Spleen (tissue), 11 donors: ENCODE data around the gene CSRP2. TPM values are rescaled to one million over a fixed set of nuclear protein-coding genes. Genes with fewer than 3 reads are reported as not detected.

Experiments
- DNase-seq: peaks from one replicate; pipeline ENCODE4 v3.0.0-alpha.2; 2020
- H3K27ac ChIP-seq, 8 donors: fragments of 200-600 bp; sonication (generic) in 7 of 8; 1 replicate in 4 of 8; 2 replicates in 4 of 8; pipeline versions ENCODE4 v1.5.0 to v1.8.0; 2016 to 2021; ENCODE audit warnings: inconsistent platforms in 4 of 8, mild to moderate bottlenecking in 4 of 8, moderate library complexity in 1 of 8
- H3K27me3 ChIP-seq, 7 donors: fragments of 200-600 bp; sonication (generic) in 6 of 7; replicated peaks in 1 of 7; 1 replicate in 4 of 7; 2 replicates in 3 of 7; pipeline versions ENCODE4 v1.5.0 to v1.8.0; 2016 to 2021; ENCODE audit warnings: inconsistent platforms in 3 of 7, mild to moderate bottlenecking in 1 of 7
- H3K36me3 ChIP-seq, 6 donors: fragments of 200-600 bp; sonication (generic) in 5 of 6; 1 replicate in 4 of 6; 2 replicates in 2 of 6; pipeline versions ENCODE4 v1.5.0 to v1.8.0; 2016 to 2021; ENCODE audit warnings: inconsistent platforms in 2 of 6
- H3K4me1 ChIP-seq, 6 donors: fragments of 200-600 bp; sonication (generic) in 5 of 6; 1 replicate in 3 of 6; 2 replicates in 3 of 6; pipeline versions ENCODE4 v1.5.0 to v1.8.0; 2016 to 2021; ENCODE audit warnings: inconsistent platforms in 3 of 6
- H3K4me3 ChIP-seq, 8 donors: fragments of 200-600 bp; sonication (generic) in 7 of 8; 1 replicate in 4 of 8; 2 replicates in 4 of 8; pipeline versions ENCODE4 v1.5.0 to v1.8.0; 2016 to 2021; ENCODE audit warnings: inconsistent platforms in 4 of 8, mild to moderate bottlenecking in 4 of 8, moderate library complexity in 2 of 8
- H3K9me3 ChIP-seq, 8 donors: fragments of 200-600 bp; sonication (generic) in 7 of 8; 1 replicate in 4 of 8; 2 replicates in 4 of 8; pipeline versions ENCODE4 v1.5.0 to v1.8.0; 2016 to 2021; ENCODE audit warnings: inconsistent platforms in 4 of 8
- POLR2A ChIP-seq, 3 donors: fragments of 450-650 bp; IDR thresholded peaks; one replicate each; pipeline ENCODE4 v1.5.1; 2017; ENCODE audit warnings: antibody characterized with exemption in 3 of 3, mild to moderate bottlenecking in 1 of 3
- POLR2AphosphoS5 ChIP-seq, 3 donors: sonication (generic); formaldehyde crosslinking; IDR thresholded peaks; one replicate each; pipeline ENCODE4 v1.5.1; 2017; ENCODE audit warnings: antibody characterized with exemption in 3 of 3
- WGBS, 5 donors: extraction: QIAGEN DNeasy Blood & Tissue Kit in 3 of 5; methylation state at CpG; one replicate each; pipeline versions ENCODE4 v1.1.5 to v1.1.7; 2013 to 2018; 5-methylcytosine and 5-hydroxymethylcytosine counted together
- intact Hi-C: fragments of 100-400 bp; cut with DNase I; formaldehyde crosslinking; loops from one replicate; pipeline ENCODE4 v1.15.0; 2023; ENCODE audit warnings: low total_unique reads
- polyA plus RNA-seq, 3 donors: library from polyadenylated mRNA; stranded (reverse); fragments of 200-250 nt; gene quantifications; one replicate each; pipeline ENCODE4 v1.2.1, GENCODE V29; 2013
- total RNA-seq, 7 donors: library from RNA; depleted of rRNA in 3 of 7; stranded (reverse); fragments of >200 nt in 3 of 7; fragmentation: NEBNext Ultra II Directional in 4 of 7; extraction: Animal tissue kit (Norgen Biotek cat#: 25700) in 4 of 7; gene quantifications; one replicate each; pipeline versions ENCODE4 v1.1.0 to v1.2.1, GENCODE V29; 2016 to 2021
- TF ChIP-seq, protein P1 (sequence below), 11 experiments: fragments of 200-600 bp in 7 of 11; fragments of 450-650 bp in 4 of 11; sonication (generic) in 4 of 11; IDR thresholded peaks in 8 of 11; conservative IDR thresholded peaks in 3 of 11; 1 replicate in 7 of 11; 2 replicates in 4 of 11; pipeline versions ENCODE4 v1.4.0 to v1.8.0; 2016 to 2021; ENCODE audit warnings: antibody characterized with exemption in 11 of 11, inconsistent platforms in 4 of 11, mild to moderate bottlenecking in 1 of 11
- donor health status: healthy with polysubstance abuse.
- donor health status: DM: no; HTN: no; CAD: no; lungs with moderate emphysema.
- donor health status: DM: no; HTN: no; CAD: no.
- donor health status: Bipolar disorder and iron deficiency.
- donor health status: healthy.
- donor health status: DM: no; HTN: no; CAD: no.
- donor health status: DM: yes; HTN: yes; CAD: no.

The CSRP2 gene
- total and polyA plus RNA-seq, 10 donors = 8.9 to 38.6 (median 19.6) TPM

DNA sequence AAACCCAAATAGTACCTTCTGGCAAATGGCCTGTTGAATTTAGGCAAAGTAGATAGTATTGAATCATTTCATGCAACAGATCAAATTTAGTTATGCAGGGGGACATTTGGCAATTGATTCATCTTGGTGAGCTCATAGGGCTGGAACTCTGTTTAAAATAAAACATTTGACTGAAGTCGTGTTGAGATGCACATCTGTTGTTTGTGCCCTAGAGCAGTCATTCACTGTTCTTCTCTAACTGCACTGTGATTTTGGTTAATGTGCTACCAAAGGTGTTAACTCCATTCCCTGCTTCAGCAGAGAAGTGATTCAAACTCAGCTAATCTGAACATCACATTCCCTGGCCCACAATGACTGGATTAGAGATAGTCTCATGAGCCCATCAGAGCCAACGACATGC lies 44.0 kb upstream of the CSRP2 start:
- intact Hi-C loops = no loop called here
- H3K27ac ChIP-seq = no peak overlapping the region
- DNase-seq = no peak
- H3K27me3 ChIP-seq = no peaks in the 10 kb centered on the region
- H3K4me1 ChIP-seq = no peaks in the 10 kb centered on the region
- WGBS, 5 donors = 79 to 91% (median 88%) methylated on average over 2 of the region's 2 CpGs
- H3K4me3 ChIP-seq = no peak overlapping the region
- no peaks in the 10 kb centered on the region for H3K9me3 ChIP-seq
- H3K36me3 ChIP-seq = no peaks in the 10 kb centered on the region
- no peak for TF ChIP-seq POLR2A (IDR thresholded peaks at IDR 0.05)
- TF ChIP-seq POLR2AphosphoS5 (IDR thresholded peaks at IDR 0.05) = no peak
- TF ChIP-seq, protein P1, sequence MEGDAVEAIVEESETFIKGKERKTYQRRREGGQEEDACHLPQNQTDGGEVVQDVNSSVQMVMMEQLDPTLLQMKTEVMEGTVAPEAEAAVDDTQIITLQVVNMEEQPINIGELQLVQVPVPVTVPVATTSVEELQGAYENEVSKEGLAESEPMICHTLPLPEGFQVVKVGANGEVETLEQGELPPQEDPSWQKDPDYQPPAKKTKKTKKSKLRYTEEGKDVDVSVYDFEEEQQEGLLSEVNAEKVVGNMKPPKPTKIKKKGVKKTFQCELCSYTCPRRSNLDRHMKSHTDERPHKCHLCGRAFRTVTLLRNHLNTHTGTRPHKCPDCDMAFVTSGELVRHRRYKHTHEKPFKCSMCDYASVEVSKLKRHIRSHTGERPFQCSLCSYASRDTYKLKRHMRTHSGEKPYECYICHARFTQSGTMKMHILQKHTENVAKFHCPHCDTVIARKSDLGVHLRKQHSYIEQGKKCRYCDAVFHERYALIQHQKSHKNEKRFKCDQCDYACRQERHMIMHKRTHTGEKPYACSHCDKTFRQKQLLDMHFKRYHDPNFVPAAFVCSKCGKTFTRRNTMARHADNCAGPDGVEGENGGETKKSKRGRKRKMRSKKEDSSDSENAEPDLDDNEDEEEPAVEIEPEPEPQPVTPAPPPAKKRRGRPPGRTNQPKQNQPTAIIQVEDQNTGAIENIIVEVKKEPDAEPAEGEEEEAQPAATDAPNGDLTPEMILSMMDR (IDR thresholded peaks at IDR 0.05 in 8 of 11, conservative IDR thresholded peaks at IDR 0.05 in 3 of 11) = no peak

DNA sequence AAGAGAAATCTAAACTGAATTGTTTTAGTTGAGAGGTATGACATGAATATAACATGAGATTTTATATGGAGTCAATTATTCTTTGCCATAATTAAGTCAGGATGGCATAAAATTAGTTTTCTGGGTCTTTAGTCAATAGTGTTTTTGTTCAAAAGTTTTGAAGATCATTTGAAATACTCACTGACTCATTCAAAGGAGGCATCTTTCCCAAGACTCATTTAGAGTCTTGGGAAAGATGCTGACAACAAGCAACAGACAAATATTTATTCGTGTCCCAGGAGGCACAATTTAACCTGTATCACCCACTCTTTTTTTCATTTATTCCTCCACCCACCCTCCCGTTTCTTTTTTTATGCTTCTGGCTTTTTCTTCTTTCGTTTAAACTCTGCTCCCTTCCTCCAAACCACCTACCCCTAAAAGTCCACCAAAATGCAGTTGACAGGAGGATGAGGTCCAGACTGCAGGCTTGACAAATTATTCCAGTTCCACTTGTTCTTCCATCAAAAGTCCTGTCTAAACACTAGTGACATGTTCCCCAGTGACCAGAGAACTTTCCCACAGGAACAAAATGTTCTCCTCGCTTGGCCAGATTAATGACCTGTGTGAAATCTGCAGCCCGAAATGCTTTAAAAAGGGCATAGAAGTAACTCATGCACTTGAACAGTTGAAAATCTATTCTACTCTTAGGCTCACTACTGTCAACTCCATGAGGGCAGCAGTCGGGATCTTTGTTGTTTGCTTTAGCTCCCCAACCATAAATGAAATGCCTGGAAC lies 43.3 kb upstream of the CSRP2 start:
- Histone ChIP-seq H3K4me1 (no peaks in the 10 kb centered on the region), H3K27me3 (no peaks in the 10 kb centered on the region), H3K36me3 (no peaks in the 10 kb centered on the region), H3K4me3 (no peak overlapping the region), H3K9me3 (no peaks in the 10 kb centered on the region), H3K27ac (no peak overlapping the region)
- intact Hi-C loops = no loop called here
- TF ChIP-seq POLR2AphosphoS5 (IDR thresholded peaks at IDR 0.05) (no peak), POLR2A (IDR thresholded peaks at IDR 0.05) (no peak)
- TF ChIP-seq, protein P1 (IDR thresholded peaks at IDR 0.05 in 8 of 11, conservative IDR thresholded peaks at IDR 0.05 in 3 of 11) = no peak
- DNase-seq = no peak
- WGBS, 5 donors = 79 to 87% (median 86%) methylated on average over 6 of the region's 6 CpGs

DNA sequence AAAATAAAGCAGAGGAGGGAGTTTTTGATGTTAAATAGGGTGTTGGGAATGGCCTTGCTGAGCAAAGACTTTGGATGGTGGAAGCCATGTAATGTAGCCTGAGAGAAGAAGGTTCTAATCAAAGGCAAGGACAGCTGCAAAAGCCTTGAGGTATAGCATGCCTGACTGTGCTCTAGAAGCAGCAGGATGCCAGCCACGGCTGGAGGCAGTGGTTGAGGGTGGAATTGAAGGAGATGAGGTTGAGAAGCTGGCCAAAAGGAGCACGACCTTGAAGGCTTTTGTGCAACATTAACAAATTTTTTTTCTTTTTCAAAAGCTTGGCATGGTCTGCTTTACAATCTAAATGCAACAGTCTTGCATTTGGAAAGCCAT lies 42.3 kb upstream of the CSRP2 start:
- Histone ChIP-seq H3K27me3 (no peaks in the 10 kb centered on the region), H3K36me3 (no peaks in the 10 kb centered on the region), H3K4me3 (no peak overlapping the region), H3K4me1 (no peaks in the 10 kb centered on the region), H3K27ac (no peak overlapping the region), H3K9me3 (no peaks in the 10 kb centered on the region)
- DNase-seq = no peak
- WGBS, 5 donors = 48 to 67% (median 58%) methylated on average over 2 of the region's 2 CpGs
- intact Hi-C loops = no loop called here
- TF ChIP-seq, protein P1 (IDR thresholded peaks at IDR 0.05 in 8 of 11, conservative IDR thresholded peaks at IDR 0.05 in 3 of 11) = no peak
- TF ChIP-seq POLR2A (IDR thresholded peaks at IDR 0.05) (no peak), POLR2AphosphoS5 (IDR thresholded peaks at IDR 0.05) (no peak)

DNA sequence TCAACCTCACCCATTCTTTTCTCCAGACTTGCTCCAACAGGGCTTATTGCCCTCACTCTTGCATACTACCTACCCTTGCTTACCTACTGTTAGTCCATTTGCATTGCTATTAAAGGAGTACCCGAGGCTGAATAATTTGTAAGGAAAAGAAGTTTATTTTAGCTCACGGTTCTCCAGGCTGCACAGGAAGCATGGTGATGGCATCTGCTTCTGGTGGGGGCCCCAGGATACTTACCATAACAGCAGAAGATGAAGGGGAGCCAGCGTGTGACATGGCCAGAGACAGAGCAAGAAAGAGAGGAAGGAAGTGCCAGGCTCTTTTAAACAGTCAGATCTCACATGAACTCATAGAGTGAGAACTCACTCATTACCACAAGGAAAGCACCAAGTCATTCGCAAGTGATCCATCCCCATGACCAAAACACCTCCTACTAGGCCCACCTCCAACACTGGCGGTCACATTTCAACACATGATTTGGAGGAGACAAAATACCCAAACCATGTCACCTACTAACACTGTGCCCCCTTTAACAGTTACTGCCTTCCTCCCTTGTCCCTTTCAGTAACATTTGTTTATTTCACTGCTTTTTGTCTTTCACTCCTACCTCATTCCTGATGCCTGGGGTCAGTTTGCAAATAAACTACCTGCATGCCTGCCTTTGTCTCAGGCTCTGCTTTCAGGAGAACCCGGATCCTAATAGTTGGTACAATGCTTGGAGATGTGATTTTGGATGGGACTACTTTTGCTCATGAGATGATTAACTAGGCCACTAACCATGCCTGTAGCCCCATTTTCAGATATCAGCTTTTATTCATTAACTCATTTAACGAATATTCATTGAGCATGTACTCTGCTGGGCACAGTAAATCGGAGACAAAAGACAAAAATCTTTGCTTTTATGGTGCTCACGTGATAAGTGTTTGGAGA lies 41.6 kb upstream of the CSRP2 start:
- TF ChIP-seq, protein P1 (IDR thresholded peaks at IDR 0.05 in 8 of 11, conservative IDR thresholded peaks at IDR 0.05 in 3 of 11) = no peak
- TF ChIP-seq POLR2A (IDR thresholded peaks at IDR 0.05) = no peak
- no peak for TF ChIP-seq POLR2AphosphoS5 (IDR thresholded peaks at IDR 0.05)
- Histone ChIP-seq H3K4me3 (no peak overlapping the region), H3K4me1 (peaks cover 0 to under 1% (median 0%) of the 10 kb centered on the region in 6 donors), H3K27ac (no peak overlapping the region), H3K27me3 (no peaks in the 10 kb centered on the region), H3K9me3 (no peaks in the 10 kb centered on the region), H3K36me3 (no peaks in the 10 kb centered on the region)
- intact Hi-C loops = no loop called here
- 50 to 61% (median 52%) methylated on average over 9 of the region's 9 CpGs for WGBS, 5 donors
- DNase-seq = no peak
